Measurements from ENCODE around the gene NLRC3. TPM values are rescaled to one million over a fixed set of nuclear protein-coding genes. Genes with fewer than 3 reads are reported as not detected.

Gene NLRC3
- total RNA-seq, 6 experiments from 2014 or later, result 0.53 to 1.2 (median 0.64) TPM

GRCh38 chr16:3618769-3619141, 41.6 kb upstream of the NLRC3 start:
- no peaks in the 10 kb centered on the region for H3K27me3 ChIP-seq
- no peak overlapping the region for H3K4me3 ChIP-seq
- H3K36me3 ChIP-seq, result no peaks in the 10 kb centered on the region
- H3K4me1 ChIP-seq, result peaks cover 0 to 15% (median 0%) of the 10 kb centered on the region in 4 donors
- WGBS (ENCODE audit: insufficient coverage, low coverage, low lambda C conversion rate, missing lambda C conversion rate), result 59% methylated on average over 2 of the region's 3 CpGs
- no peaks in the 10 kb centered on the region for H3K9me3 ChIP-seq
- ATAC-seq, result peak in 1 of 4 donors; percentile 69
- DNase-seq, result peak in 1 of 3 donors; percentile 14
- no peak for TF ChIP-seq POLR2A (IDR thresholded peaks at IDR 0.05)
- TF ChIP-seq CTCF (IDR thresholded peaks at IDR 0.05), result no peak
- no peak overlapping the region for H3K27ac ChIP-seq
- intact Hi-C loops (cut with DNase I), result no loop called here

- no peaks in the 10 kb centered on the region for H3K9me3 ChIP-seq
- H3K27me3 ChIP-seq, result no peaks in the 10 kb centered on the region
- peak overlapping the region; percentile 91 to 99 (median 96) for H3K4me3 ChIP-seq
- H3K4me1 ChIP-seq, result peaks cover 0 to 35% (median 5%) of the 10 kb centered on the region in 4 donors
- DNase-seq, result no peak
- no peaks in the 10 kb centered on the region for H3K36me3 ChIP-seq
- H3K27ac ChIP-seq, result no peak overlapping the region
- ATAC-seq, result no peak
- intact Hi-C loops (cut with DNase I), result no loop called here
- 81% methylated on average over 30 of the region's 34 CpGs for WGBS (ENCODE audit: insufficient coverage, low coverage, low lambda C conversion rate, missing lambda C conversion rate)
- no peak for TF ChIP-seq CTCF (IDR thresholded peaks at IDR 0.05)
Measured at GRCh38 chr16:3612510-3613466, 35.6 kb upstream of the NLRC3 start.

- Histone ChIP-seq H3K4me3 (peak within 1 kb of the TSS; percentile 91 to 99 (median 96)), H3K27ac (peak within 1 kb of the TSS; percentile 76 to 88 (median 85)), H3K9me3 (no peaks in the 10 kb centered on the region), H3K4me1 (peaks cover 0 to 37% (median 5%) of the 10 kb centered on the region in 4 donors), H3K27me3 (no peaks in the 10 kb centered on the region), H3K36me3 (no peaks in the 10 kb centered on the region)
- intact Hi-C loops (cut with DNase I), result no loop called here
- ATAC-seq, result peak; percentile 90 to 93 (median 92)
- DNase-seq, result peak; percentile 91 to 94 (median 94)
- TF ChIP-seq POLR2A (IDR thresholded peaks at IDR 0.05) (peak; percentile 90), CTCF (IDR thresholded peaks at IDR 0.05) (no peak)
- WGBS (ENCODE audit: insufficient coverage, low coverage, low lambda C conversion rate, missing lambda C conversion rate), result under 1% methylated on average over 41 of the region's 86 CpGs
Measured at GRCh38 chr16:3611146-3611975, 34.2 kb upstream of the NLRC3 start, which contains the start of gene SLX4. SLX4 (minus strand) TSS chr16:3611606; CDS start chr16:3608964, 2,642 bp downstream.

- H3K36me3 ChIP-seq, result no peaks in the 10 kb centered on the region
- H3K27me3 ChIP-seq, result no peaks in the 10 kb centered on the region
- 2% methylated on average over 10 of the region's 10 CpGs for WGBS (ENCODE audit: insufficient coverage, low coverage, low lambda C conversion rate, missing lambda C conversion rate)
- peak overlapping the region; percentile 76 to 88 (median 85) for H3K27ac ChIP-seq
- peaks cover 0 to 37% (median 5%) of the 10 kb centered on the region in 4 donors for H3K4me1 ChIP-seq
- peak overlapping the region; percentile 91 to 99 (median 96) for H3K4me3 ChIP-seq
- no peaks in the 10 kb centered on the region for H3K9me3 ChIP-seq
- no peak for DNase-seq
- ATAC-seq, result peak in 1 of 4 donors; percentile 33
- no peak for TF ChIP-seq POLR2A (IDR thresholded peaks at IDR 0.05)
- TF ChIP-seq CTCF (IDR thresholded peaks at IDR 0.05), result no peak
- intact Hi-C loops (cut with DNase I), result no loop called here
Measured at GRCh38 chr16:3610698-3611145, 33.5 kb upstream of the NLRC3 start.

All from right lobe of liver (tissue), 6 donors.